Activated CD4-positive, alpha-beta memory T cell treated with anti-CD3 and anti-CD28 coated beads, Interleukin-2, amount 10 ng/mL, durations not matched to agents 7 days and 5 days (primary cell): ENCODE measurements around the gene NEU2. TPM values are rescaled to one million over a fixed set of nuclear protein-coding genes. Genes with fewer than 3 reads are reported as not detected.

Experiments
- CTCF ChIA-PET: fragments of 350-600 bp; sonication (Branson Sonifier 250); formaldehyde crosslinking; loops from one replicate; lab custom pipeline; 2021; ENCODE audit warnings: antibody characterized with exemption, inconsistent platforms; lab: Charles Lee
- POLR2A ChIA-PET: fragments of 350-600 bp; sonication (Branson Sonifier 250); formaldehyde crosslinking; loops from one replicate; lab custom pipeline; 2021; ENCODE audit warnings: antibody characterized with exemption; lab: Charles Lee
- DNase-seq: peaks from one replicate; pipeline ENCODE4 v3.0.0-alpha.2; 2020
- H3K27ac Mint-ChIP-seq: one replicate; pipeline ENCODE4 v1.8.0; 2021; ENCODE audit warnings: mild to moderate bottlenecking, mixed read lengths
- H3K27me3 Mint-ChIP-seq: one replicate; pipeline ENCODE4 v1.8.0; 2021; ENCODE audit warnings: mixed read lengths
- H3K36me3 Mint-ChIP-seq: one replicate; pipeline ENCODE4 v1.8.0; 2021; ENCODE audit warnings: low read depth, mixed read lengths
- H3K4me1 Mint-ChIP-seq: one replicate; pipeline ENCODE4 v1.8.0; 2021; ENCODE audit warnings: mixed read lengths
- H3K4me3 Mint-ChIP-seq: one replicate; pipeline ENCODE4 v1.8.0; 2021; ENCODE audit warnings: mild to moderate bottlenecking, mixed read lengths
- H3K9me3 Mint-ChIP-seq: one replicate; pipeline ENCODE4 v1.8.0; 2021; ENCODE audit warnings: mixed read lengths
- total RNA-seq, 2 experiments: library from RNA; stranded (reverse); gene quantifications; one replicate each; pipeline ENCODE4 v1.2.3, GENCODE V29; 2021

NEU2 gene
- total RNA-seq, 2 experiments from 2014 or later: not detected

GRCh38 chr2:233079953-233080835, 47.7 kb downstream of the NEU2 start:
- peak; percentile 41 for DNase-seq
- Mint-ChIP-seq H3K36me3 (peaks cover 67% of the 10 kb centered on the region), H3K27me3 (no peaks in the 10 kb centered on the region), H3K4me3 (peak overlapping the region; percentile 63), H3K4me1 (peaks cover 75% of the 10 kb centered on the region), H3K27ac (peak overlapping the region; percentile 97), H3K9me3 (no peaks in the 10 kb centered on the region)
- ChIA-PET POLR2A (interaction anchor here (1.0 to 15.5 kb wide), 10 partner anchors 9 to 530 kb away, joined by 3 to 335 read pairs (median 5); partner anchors contain the start of genes ATG16L1, EIF4E2, INPP5D and TIGD1), CTCF (interaction anchor here (0.5 to 4.4 kb wide), 4 partner anchors 12 to 188 kb away, joined by 3 to 33 read pairs (median 3); partner anchors contain the start of gene INPP5D)

- DNase-seq: no peak
- POLR2A ChIA-PET: interaction anchor here (1.0 to 15.5 kb wide), 10 partner anchors 10 to 530 kb away, joined by 3 to 335 read pairs (median 5); partner anchors contain the start of genes ATG16L1, EIF4E2, INPP5D and TIGD1
- H3K27me3 Mint-ChIP-seq: no peaks in the 10 kb centered on the region
- CTCF ChIA-PET: interaction anchor here (4.4 kb wide), 1 partner anchor 20 kb away, joined by 33 read pairs; the partner anchor contains the start of gene INPP5D
- H3K4me3 Mint-ChIP-seq: peak overlapping the region; percentile 50
- peaks cover 82% of the 10 kb centered on the region for H3K4me1 Mint-ChIP-seq
- no peaks in the 10 kb centered on the region for H3K9me3 Mint-ChIP-seq
- H3K36me3 Mint-ChIP-seq: peaks cover 73% of the 10 kb centered on the region
- H3K27ac Mint-ChIP-seq: peak overlapping the region; percentile 97
Observed at GRCh38 chr2:233080836-233081229, 48.4 kb downstream of the NEU2 start.

- POLR2A ChIA-PET: interaction anchor here (1.0 to 15.5 kb wide), 11 partner anchors 10 to 531 kb away, joined by 3 to 335 read pairs (median 5); partner anchors contain the start of genes ATG16L1, EIF4E2, INPP5D and TIGD1
- peak overlapping the region; percentile 97 for H3K27ac Mint-ChIP-seq
- no peaks in the 10 kb centered on the region for H3K9me3 Mint-ChIP-seq
- DNase-seq: peak; percentile 72
- no peaks in the 10 kb centered on the region for H3K27me3 Mint-ChIP-seq
- peaks cover 76% of the 10 kb centered on the region for H3K36me3 Mint-ChIP-seq
- H3K4me1 Mint-ChIP-seq: peaks cover 86% of the 10 kb centered on the region
- peak overlapping the region; percentile 50 for H3K4me3 Mint-ChIP-seq
- CTCF ChIA-PET: interaction anchor here (4.4 kb wide), 1 partner anchor 21 kb away, joined by 33 read pairs; the partner anchor contains the start of gene INPP5D
Observed at GRCh38 chr2:233081232-233081730, 48.8 kb downstream of the NEU2 start.

- DNase-seq: no peak
- Mint-ChIP-seq H3K9me3 (no peaks in the 10 kb centered on the region), H3K4me1 (peaks cover 91% of the 10 kb centered on the region), H3K36me3 (peaks cover 81% of the 10 kb centered on the region), H3K27me3 (no peaks in the 10 kb centered on the region), H3K4me3 (peak overlapping the region; percentile 50), H3K27ac (peak overlapping the region; percentile 97)
- POLR2A ChIA-PET: interaction anchor here (0.7 to 15.5 kb wide), 16 partner anchors 8 to 531 kb away, joined by 3 to 335 read pairs (median 4); partner anchors contain the start of genes ATG16L1, EIF4E2, INPP5D and TIGD1
- CTCF ChIA-PET: interaction anchor here (0.6 to 4.4 kb wide), 10 partner anchors 10 to 476 kb away, joined by 3 to 33 read pairs (median 3); partner anchors contain the start of genes ATG16L1 and INPP5D
Observed at GRCh38 chr2:233081731-233082221, 49.3 kb downstream of the NEU2 start.

GRCh38 chr2:233082222-233082930, 49.9 kb downstream of the NEU2 start:
- Mint-ChIP-seq H3K4me3 (peak overlapping the region; percentile 50), H3K4me1 (peaks cover 94% of the 10 kb centered on the region), H3K27ac (peak overlapping the region; percentile 97), H3K9me3 (no peaks in the 10 kb centered on the region), H3K36me3 (peaks cover 84% of the 10 kb centered on the region), H3K27me3 (no peaks in the 10 kb centered on the region)
- ChIA-PET POLR2A (interaction anchor here (0.7 to 15.5 kb wide), 15 partner anchors 9 to 532 kb away, joined by 3 to 335 read pairs (median 5); partner anchors contain the start of genes ATG16L1, EIF4E2, INPP5D and TIGD1), CTCF (interaction anchor here (0.6 to 4.4 kb wide), 13 partner anchors 9 to 477 kb away, joined by 3 to 33 read pairs (median 3); partner anchors contain the start of genes ATG16L1 and INPP5D)
- no peak for DNase-seq

GRCh38 chr2:233082931-233083755, 50.7 kb downstream of the NEU2 start:
- Mint-ChIP-seq H3K36me3 (peaks cover 86% of the 10 kb centered on the region), H3K9me3 (no peaks in the 10 kb centered on the region), H3K4me1 (peaks cover 95% of the 10 kb centered on the region), H3K27ac (peak overlapping the region; percentile 97), H3K4me3 (peak overlapping the region; percentile 73), H3K27me3 (no peaks in the 10 kb centered on the region)
- POLR2A ChIA-PET: interaction anchor here (0.7 to 15.5 kb wide), 14 partner anchors 7 to 533 kb away, joined by 3 to 335 read pairs (median 6); partner anchors contain the start of genes ATG16L1, EIF4E2, INPP5D and TIGD1
- CTCF ChIA-PET: interaction anchor here (0.8 to 4.4 kb wide), 10 partner anchors 8 to 249 kb away, joined by 3 to 33 read pairs (median 3); partner anchors contain the start of genes ATG16L1 and INPP5D
- DNase-seq: no peak

- H3K9me3 Mint-ChIP-seq: no peaks in the 10 kb centered on the region
- H3K36me3 Mint-ChIP-seq: peaks cover 87% of the 10 kb centered on the region
- no peak for DNase-seq
- POLR2A ChIA-PET: interaction anchor here (0.9 to 15.5 kb wide), 8 partner anchors 8 to 184 kb away, joined by 3 to 335 read pairs (median 8); partner anchors contain the start of genes ATG16L1 and INPP5D
- CTCF ChIA-PET: interaction anchor here (1.0 to 4.4 kb wide), 5 partner anchors 20 to 322 kb away, joined by 3 to 33 read pairs (median 4); partner anchors contain the start of gene INPP5D
- peak overlapping the region; percentile 97 for H3K27ac Mint-ChIP-seq
- peak overlapping the region; percentile 73 for H3K4me3 Mint-ChIP-seq
- no peaks in the 10 kb centered on the region for H3K27me3 Mint-ChIP-seq
- peaks cover 94% of the 10 kb centered on the region for H3K4me1 Mint-ChIP-seq
Observed at GRCh38 chr2:233083782-233084181, 51.3 kb downstream of the NEU2 start.

- Mint-ChIP-seq H3K9me3 (no peaks in the 10 kb centered on the region), H3K27me3 (no peaks in the 10 kb centered on the region), H3K4me3 (peak overlapping the region; percentile 73), H3K36me3 (peaks cover 85% of the 10 kb centered on the region), H3K4me1 (peaks cover 87% of the 10 kb centered on the region), H3K27ac (peak overlapping the region; percentile 97)
- ChIA-PET POLR2A (interaction anchor here (0.7 to 15.5 kb wide), 6 partner anchors 8 to 184 kb away, joined by 3 to 335 read pairs (median 18); partner anchors contain the start of genes ATG16L1 and INPP5D), CTCF (interaction anchor here (1.0 to 4.4 kb wide), 5 partner anchors 9 to 323 kb away, joined by 3 to 33 read pairs (median 4); partner anchors contain the start of gene INPP5D)
- peak; percentile 81 for DNase-seq
Observed at GRCh38 chr2:233084488-233084887, 52.0 kb downstream of the NEU2 start.
